Endothelial cell of umbilical vein (primary cell): Measurements from ENCODE around the gene TMCO6. TPM values are rescaled to one million over a fixed set of nuclear protein-coding genes. Genes with fewer than 3 reads are reported as not detected.

Experiments used
- BruUV-seq: library from RNA; stranded (reverse); fragments of 400-500 nt; replicated peaks from 2 replicates; lab custom pipeline; 2021; lab: Mats Ljungman, UMichigan
- CTCF ChIA-PET: fragments of 300-600, 350-600 bp; sonication (Branson Sonifier 250); formaldehyde crosslinking; loops from one replicate; lab custom pipeline; 2021; ENCODE audit warnings: antibody characterized with exemption, inconsistent platforms; lab: Charles Lee
- POLR2A ChIA-PET: fragments of 300-600, 350-600 bp; sonication (Branson Sonifier 250); formaldehyde crosslinking; loops from one replicate; lab custom pipeline; 2021; ENCODE audit warnings: antibody characterized with exemption, inconsistent platforms; lab: Charles Lee
- DNase-seq: peaks from one replicate; pipeline ENCODE4 v3.0.0-alpha.2; 2011; ENCODE audit warnings: low read depth, low spot score
- FAIRE-seq: peaks from 2 replicates; lab custom pipeline; 2011; peaks lifted over from hg19 to GRCh38; lab: Jason Lieb, UNC
- H2AFZ ChIP-seq: 2 replicates; pipeline ENCODE4 v1.6.0; 2012; ENCODE audit warnings: low read depth, low read length, control low read depth, inconsistent platforms
- H3K27ac ChIP-seq: 2 replicates; pipeline ENCODE4 v1.5.1; 2011; ENCODE audit warnings: low read depth, mild to moderate bottlenecking, control low read depth, low read length, moderate library complexity; ENCODE audit not compliant: insufficient read depth
- H3K27me3 ChIP-seq, 2 experiments: 2 replicates each; pipeline versions ENCODE4 v1.6.0 to v1.6.1; 2011; ENCODE audit warnings: low read length in 2 of 2, mixed read lengths in 1 of 2; ENCODE audit not compliant: control insufficient read depth in 2 of 2, insufficient read depth in 2 of 2
- H3K36me3 ChIP-seq, 2 experiments: 2 replicates in 1 of 2; 3 replicates in 1 of 2; pipeline ENCODE4 v1.5.1; 2011; ENCODE audit warnings: low read length in 2 of 2, mild to moderate bottlenecking in 1 of 2, moderate library complexity in 1 of 2; ENCODE audit not compliant: control insufficient read depth in 2 of 2, insufficient read depth in 2 of 2; ENCODE audit errors: extremely low read depth in 1 of 2
- H3K4me1 ChIP-seq: 3 replicates; pipeline ENCODE4 v1.5.1; 2011; ENCODE audit warnings: mild to moderate bottlenecking, low read length; ENCODE audit not compliant: control insufficient read depth, insufficient read depth; ENCODE audit errors: extremely low read depth
- H3K4me2 ChIP-seq: 2 replicates; pipeline ENCODE4 v1.6.1; 2011; ENCODE audit warnings: low read length, control low read depth, mixed read lengths; ENCODE audit not compliant: insufficient read depth
- H3K4me3 ChIP-seq, 3 experiments: fragments of 200-600 bp in 1 of 3; sonication (generic), shearing (Covaris generic) in 1 of 3; replicated peaks in 1 of 3; 2 replicates each; pipeline ENCODE4 v1.5.1; 2011 to 2016; ENCODE audit warnings: control low read depth in 3 of 3, low read length in 3 of 3, mild to moderate bottlenecking in 2 of 3, inconsistent platforms in 1 of 3, low read depth in 1 of 3, moderate library complexity in 1 of 3; ENCODE audit not compliant: insufficient read depth in 1 of 3
- H3K79me2 ChIP-seq: 2 replicates; pipeline ENCODE4 v1.6.0; 2012; ENCODE audit warnings: low read length, inconsistent platforms; ENCODE audit not compliant: control insufficient read depth, insufficient read depth
- H3K9ac ChIP-seq: replicated peaks from 2 replicates; pipeline ENCODE3; 2011; ENCODE audit warnings: low read length, control low read depth; ENCODE audit not compliant: insufficient read depth; ENCODE audit errors: extremely low read depth
- H3K9me1 ChIP-seq: replicated peaks from 3 replicates; pipeline ENCODE4 v1.6.0; 2011; ENCODE audit warnings: mild to moderate bottlenecking, low read length; ENCODE audit not compliant: control insufficient read depth, insufficient read depth; ENCODE audit errors: extremely low read depth
- H3K9me3 ChIP-seq: replicated peaks from 2 replicates; pipeline ENCODE4 v1.5.1; 2012; ENCODE audit warnings: low read length, inconsistent platforms; ENCODE audit not compliant: control insufficient read depth, insufficient read depth
- H4K20me1 ChIP-seq: replicated peaks from 2 replicates; pipeline ENCODE3; 2011; ENCODE audit warnings: mild to moderate bottlenecking, low read length; ENCODE audit not compliant: control insufficient read depth, insufficient read depth; ENCODE audit errors: extremely low read depth
- EZH2 ChIP-seq: IDR thresholded peaks from 2 replicates; pipeline ENCODE4 v1.6.1; 2012; ENCODE audit warnings: borderline replicate concordance, low read depth, mild to moderate bottlenecking, moderate library complexity, low read length, inconsistent platforms; ENCODE audit not compliant: severe bottlenecking
- FOS ChIP-seq: IDR thresholded peaks from 2 replicates; pipeline ENCODE4 v1.6.1; 2011; ENCODE audit warnings: mild to moderate bottlenecking, low read length, moderate library complexity, borderline replicate concordance; ENCODE audit not compliant: insufficient read depth
- GATA2 ChIP-seq: IDR thresholded peaks from 2 replicates; pipeline ENCODE4 v1.7.0; 2011; ENCODE audit warnings: low read depth, mild to moderate bottlenecking, moderate library complexity, mixed read lengths, low read length; ENCODE audit not compliant: insufficient read length, insufficient read depth
- JUN ChIP-seq: IDR thresholded peaks from 2 replicates; pipeline ENCODE4 v1.6.1; 2011; ENCODE audit warnings: borderline replicate concordance, low read depth; ENCODE audit not compliant: insufficient read length, insufficient read depth
- MYC ChIP-seq: IDR thresholded peaks from one replicate; pipeline ENCODE4 v1.6.1; 2011; ENCODE audit warnings: mild to moderate bottlenecking, low read depth, low read length
- POLR2A ChIP-seq: IDR thresholded peaks from 2 replicates; pipeline ENCODE4 v1.6.1; 2012; ENCODE audit warnings: low read depth, mild to moderate bottlenecking, control low read depth, low read length
- POLR2AphosphoS5 ChIP-seq: IDR thresholded peaks from 2 replicates; pipeline ENCODE4 v1.6.1; 2012; ENCODE audit warnings: low read depth, mild to moderate bottlenecking, control low read depth, low read length, moderate library complexity; ENCODE audit not compliant: insufficient read depth
- dilution Hi-C: fragments of 300-500 bp; cut with MboI; formaldehyde crosslinking; loops from one replicate; pipeline ENCODE4 v1.15.0; 2019; ENCODE audit warnings: low sequenced_read_pairs; ENCODE audit not compliant: extremely low pct_ligation_motif_present
- intact Hi-C: fragments of 100-400 bp; cut with micrococcal nuclease; formaldehyde crosslinking; loops from one replicate; pipeline ENCODE4 v1.10.0; 2022
- polyA plus RNA-seq, 4 experiments: library from polyadenylated mRNA; depleted of rRNA in 3 of 4; stranded (reverse) in 3 of 4; unstranded in 1 of 4; fragments of >200 nt; gene quantifications; 2 replicates each; pipeline versions ENCODE4 v1.2.1 to v1.2.3, GENCODE V29; 2011 to 2012; ENCODE audit warnings: missing spikeins in 1 of 4
- total RNA-seq: library from RNA; stranded (reverse); gene quantifications from 2 replicates; pipeline ENCODE4 v1.2.3, GENCODE V29; 2021
- TF ChIP-seq, protein P1 (sequence below), 2 donors: IDR thresholded peaks; 1 replicate in 1 of 2; 2 replicates in 1 of 2; pipeline ENCODE4 v1.5.1; 2011; ENCODE audit warnings: low read length in 2 of 2, mild to moderate bottlenecking in 2 of 2, moderate library complexity in 2 of 2, control low read depth in 1 of 2, inconsistent platforms in 1 of 2, low read depth in 1 of 2; ENCODE audit not compliant: insufficient read depth in 1 of 2; ENCODE audit errors: extremely low read depth in 1 of 2
- TF ChIP-seq, protein P2 (sequence below): IDR thresholded peaks from 2 replicates; pipeline ENCODE4 v1.6.1; 2011; ENCODE audit not compliant: insufficient read depth, insufficient read length

TMCO6 gene
- total and polyA plus RNA-seq, 2 donors (not counting 3 experiments of a cell fraction or from before 2014, with no cell fraction given) = 22.0 to 23.7 TPM

DNA sequence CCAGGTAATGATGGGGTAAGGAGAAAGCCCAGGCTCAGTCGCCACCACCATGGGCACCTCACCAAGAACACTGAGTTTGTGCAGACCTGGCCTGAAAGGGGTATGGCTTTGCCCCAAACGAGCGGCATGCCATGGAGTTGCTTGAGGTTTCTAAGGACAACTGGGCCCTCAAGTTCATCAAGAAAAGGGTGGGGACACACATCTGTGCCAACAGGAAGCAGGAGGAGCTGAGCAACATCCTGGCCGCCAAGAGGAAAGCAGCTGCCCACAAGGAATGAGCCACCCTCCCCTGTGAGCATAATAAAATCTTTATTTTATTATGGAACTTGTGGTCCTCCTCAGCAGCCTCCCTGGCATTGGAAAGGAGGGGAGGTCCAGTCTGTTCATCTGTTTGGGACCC is 30.1 kb upstream of the TMCO6 start:
- Histone ChIP-seq H3K27ac (peak overlapping the region; percentile 21), H2AFZ (peak overlapping the region; percentile 76), H3K4me1 (peaks cover 23% of the 10 kb centered on the region), H3K36me3 (no peaks in the 10 kb centered on the region), H3K9me3 (no peaks in the 10 kb centered on the region), H3K79me2 (no peaks in the 10 kb centered on the region), H4K20me1 (no peaks in the 10 kb centered on the region), H3K27me3 (no peaks in the 10 kb centered on the region), H3K4me3 (no peak overlapping the region), H3K9ac (peak overlapping the region; percentile 12), H3K9me1 (no peaks in the 10 kb centered on the region), H3K4me2 (peak overlapping the region; percentile 49)
- ChIA-PET POLR2A (no interaction called here), CTCF (interaction anchor here (0.6 to 0.7 kb wide), 2 partner anchors 15 to 23 kb away, joined by 3 read pairs; no protein-coding TSS in a partner anchor)
- no peak for TF ChIP-seq POLR2A
- TF ChIP-seq POLR2AphosphoS5 = no peak
- no peak for TF ChIP-seq JUN
- TF ChIP-seq FOS = peak; percentile 31
- TF ChIP-seq, protein P1, sequence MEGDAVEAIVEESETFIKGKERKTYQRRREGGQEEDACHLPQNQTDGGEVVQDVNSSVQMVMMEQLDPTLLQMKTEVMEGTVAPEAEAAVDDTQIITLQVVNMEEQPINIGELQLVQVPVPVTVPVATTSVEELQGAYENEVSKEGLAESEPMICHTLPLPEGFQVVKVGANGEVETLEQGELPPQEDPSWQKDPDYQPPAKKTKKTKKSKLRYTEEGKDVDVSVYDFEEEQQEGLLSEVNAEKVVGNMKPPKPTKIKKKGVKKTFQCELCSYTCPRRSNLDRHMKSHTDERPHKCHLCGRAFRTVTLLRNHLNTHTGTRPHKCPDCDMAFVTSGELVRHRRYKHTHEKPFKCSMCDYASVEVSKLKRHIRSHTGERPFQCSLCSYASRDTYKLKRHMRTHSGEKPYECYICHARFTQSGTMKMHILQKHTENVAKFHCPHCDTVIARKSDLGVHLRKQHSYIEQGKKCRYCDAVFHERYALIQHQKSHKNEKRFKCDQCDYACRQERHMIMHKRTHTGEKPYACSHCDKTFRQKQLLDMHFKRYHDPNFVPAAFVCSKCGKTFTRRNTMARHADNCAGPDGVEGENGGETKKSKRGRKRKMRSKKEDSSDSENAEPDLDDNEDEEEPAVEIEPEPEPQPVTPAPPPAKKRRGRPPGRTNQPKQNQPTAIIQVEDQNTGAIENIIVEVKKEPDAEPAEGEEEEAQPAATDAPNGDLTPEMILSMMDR (IDR thresholded peaks at IDR 0.05; ENCODE audit: extremely low read depth in 1 of 2, insufficient read depth in 1 of 2, low read depth in 1 of 2, low read length in 2 of 2) = no peak
- FAIRE-seq (peak; percentile 42), DNase-seq (peak; percentile 62)
- dilution Hi-C loops (no loop called here), intact Hi-C loops (loop anchor here (2.0 kb wide), 2 partner anchors 20 to 26 kb away; no protein-coding TSS in a partner anchor)
- no TSS peak for BruUV-seq

DNA sequence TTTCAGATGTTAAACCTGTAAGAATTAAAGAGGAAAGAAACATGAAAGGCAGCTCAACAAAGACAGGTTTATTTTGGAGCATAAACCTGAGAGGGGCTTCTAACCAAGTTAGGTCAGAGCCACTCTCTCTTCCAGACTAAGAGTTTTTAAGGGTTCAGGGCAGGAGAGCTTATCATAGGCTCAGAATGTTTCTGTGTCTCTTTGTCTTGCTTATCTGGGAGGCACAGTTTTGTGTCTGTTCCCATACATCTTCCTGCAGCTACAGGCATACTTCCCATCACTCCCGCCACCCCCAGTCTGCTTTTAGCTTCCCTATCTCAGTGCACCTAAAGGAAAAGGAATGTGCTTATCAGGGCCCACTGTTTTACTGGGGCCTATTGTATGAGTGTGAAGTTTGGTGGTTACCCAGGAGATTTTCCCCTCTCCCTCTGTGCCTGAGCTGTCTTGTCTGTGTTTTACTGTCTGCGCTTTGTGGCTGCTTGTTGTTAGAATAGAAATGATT is 28.2 kb upstream of the TMCO6 start:
- Histone ChIP-seq H2AFZ (peak overlapping the region; percentile 39), H3K9ac (no peak overlapping the region), H3K4me1 (peaks cover 23% of the 10 kb centered on the region), H3K27me3 (no peaks in the 10 kb centered on the region), H3K9me3 (no peaks in the 10 kb centered on the region), H3K4me3 (no peak overlapping the region), H4K20me1 (no peaks in the 10 kb centered on the region), H3K36me3 (no peaks in the 10 kb centered on the region), H3K4me2 (no peak overlapping the region), H3K27ac (peak overlapping the region; percentile 60), H3K79me2 (no peaks in the 10 kb centered on the region), H3K9me1 (no peaks in the 10 kb centered on the region)
- TF ChIP-seq, protein P1 (IDR thresholded peaks at IDR 0.05; ENCODE audit: extremely low read depth in 1 of 2, insufficient read depth in 1 of 2, low read depth in 1 of 2, low read length in 2 of 2) = no peak
- no peak for TF ChIP-seq FOS
- no peak for TF ChIP-seq GATA2
- no peak for TF ChIP-seq POLR2AphosphoS5
- TF ChIP-seq JUN = no peak
- TF ChIP-seq, protein P2, sequence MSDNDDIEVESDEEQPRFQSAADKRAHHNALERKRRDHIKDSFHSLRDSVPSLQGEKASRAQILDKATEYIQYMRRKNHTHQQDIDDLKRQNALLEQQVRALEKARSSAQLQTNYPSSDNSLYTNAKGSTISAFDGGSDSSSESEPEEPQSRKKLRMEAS = no peak
- TF ChIP-seq EZH2 = no peak
- TF ChIP-seq MYC = no peak
- TF ChIP-seq POLR2A = no peak
- FAIRE-seq (no peak), DNase-seq (peak; percentile 90)
- dilution Hi-C loops = no loop called here
- POLR2A ChIA-PET = no interaction called here
- BruUV-seq = no TSS peak
- intact Hi-C loops = no loop called here
- CTCF ChIA-PET = interaction anchor here (1.4 to 1.5 kb wide), 2 partner anchors 15 to 24 kb away, joined by 3 to 6 read pairs; no protein-coding TSS in a partner anchor
